DMS 273 (cell line): Measurements from ENCODE around the gene ANXA10.

ENCODE experiments used
- DNase-seq: peaks from one replicate; lab custom pipeline; 2025; ENCODE audit not compliant: unreplicated experiment; lab: John Stamatoyannopoulos, UW

ANXA10 gene

GRCh38 chr4:168221301-168221700 is 129.0 kb downstream of the ANXA10 start:
- DNase-seq: peak; percentile 40
